Ishikawa (cell line): ENCODE results near the gene PBX2.

Experiments used
- CEBPB ChIP-seq: IDR thresholded peaks from 2 replicates; pipeline ENCODE4 v1.6.1; 2012
- CREB1 ChIP-seq: IDR thresholded peaks from 2 replicates; pipeline ENCODE4 v1.6.1; 2012; ENCODE audit warnings: low read depth
- EGR1 ChIP-seq: IDR thresholded peaks from 2 replicates; pipeline ENCODE4 v1.6.1; 2012
- EP300 ChIP-seq: IDR thresholded peaks from 2 replicates; pipeline ENCODE4 v1.6.1; 2012; ENCODE audit warnings: borderline replicate concordance
- FOXM1 ChIP-seq: IDR thresholded peaks from 2 replicates; pipeline ENCODE4 v1.6.1; 2012; ENCODE audit warnings: low read depth, borderline replicate concordance
- MAX ChIP-seq: IDR thresholded peaks from 2 replicates; pipeline ENCODE4 v1.6.1; 2012
- NFIC ChIP-seq: IDR thresholded peaks from 2 replicates; pipeline ENCODE4 v1.6.1; 2012
- RAD21 ChIP-seq: IDR thresholded peaks from 2 replicates; pipeline ENCODE4 v1.6.1; 2012; ENCODE audit warnings: low read depth
- REST ChIP-seq: IDR thresholded peaks from 2 replicates; pipeline ENCODE4 v1.6.1; 2012; ENCODE audit warnings: low read depth, mild to moderate bottlenecking
- TAF1 ChIP-seq: IDR thresholded peaks from 2 replicates; pipeline ENCODE4 v1.6.1; 2012; ENCODE audit warnings: low read depth, mild to moderate bottlenecking
- TCF12 ChIP-seq: IDR thresholded peaks from 2 replicates; pipeline ENCODE4 v1.6.1; 2012; ENCODE audit warnings: low read depth
- TEAD4 ChIP-seq: IDR thresholded peaks from 2 replicates; pipeline ENCODE4 v1.6.1; 2012
- YY1 ChIP-seq: IDR thresholded peaks from 2 replicates; pipeline ENCODE4 v1.6.1; 2012; ENCODE audit warnings: low read depth
- ZBTB7A ChIP-seq: IDR thresholded peaks from 2 replicates; pipeline ENCODE4 v1.6.1; 2012; ENCODE audit warnings: low read depth
- TF ChIP-seq, protein P1 (sequence below): IDR thresholded peaks from 2 replicates; pipeline ENCODE4 v1.6.1; 2012

PBX2 gene

DNA sequence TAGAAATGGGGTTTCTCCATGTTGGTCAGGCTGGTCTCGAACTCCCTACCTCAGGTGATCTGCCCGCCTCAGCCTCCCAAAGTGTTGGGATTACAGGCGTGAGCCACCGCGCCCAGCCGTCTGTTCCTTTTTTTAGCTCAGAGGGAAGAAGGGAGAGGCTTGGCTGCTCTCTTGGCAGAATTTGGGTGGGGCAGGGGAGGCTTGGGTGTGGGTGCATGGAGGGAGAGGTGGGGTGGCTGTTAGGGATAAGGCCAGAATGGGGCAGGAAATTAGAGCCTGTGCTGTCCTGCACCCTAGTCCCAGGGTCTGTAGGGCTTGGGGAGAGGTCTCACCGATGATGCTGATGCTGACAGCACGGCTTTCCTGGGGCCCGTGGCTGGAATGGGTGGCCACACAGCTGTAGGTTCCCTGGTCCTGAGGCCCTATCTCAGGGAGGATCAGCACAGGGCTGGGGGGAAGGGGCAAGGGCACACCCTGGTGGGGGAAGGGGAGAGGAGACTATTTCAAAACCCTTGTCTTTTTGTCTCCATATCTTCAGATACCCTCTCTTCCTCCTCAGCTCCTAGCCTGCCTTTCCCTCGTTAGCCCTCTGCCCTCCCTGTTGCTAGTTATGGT is 8.0 kb downstream of the PBX2 start:
- TF ChIP-seq NFIC (no peak), MAX (no peak), FOXM1 (no peak), EP300 (no peak), RAD21 (no peak), CREB1 (no peak), REST (no peak), EGR1 (no peak), ZBTB7A (no peak)

DNA sequence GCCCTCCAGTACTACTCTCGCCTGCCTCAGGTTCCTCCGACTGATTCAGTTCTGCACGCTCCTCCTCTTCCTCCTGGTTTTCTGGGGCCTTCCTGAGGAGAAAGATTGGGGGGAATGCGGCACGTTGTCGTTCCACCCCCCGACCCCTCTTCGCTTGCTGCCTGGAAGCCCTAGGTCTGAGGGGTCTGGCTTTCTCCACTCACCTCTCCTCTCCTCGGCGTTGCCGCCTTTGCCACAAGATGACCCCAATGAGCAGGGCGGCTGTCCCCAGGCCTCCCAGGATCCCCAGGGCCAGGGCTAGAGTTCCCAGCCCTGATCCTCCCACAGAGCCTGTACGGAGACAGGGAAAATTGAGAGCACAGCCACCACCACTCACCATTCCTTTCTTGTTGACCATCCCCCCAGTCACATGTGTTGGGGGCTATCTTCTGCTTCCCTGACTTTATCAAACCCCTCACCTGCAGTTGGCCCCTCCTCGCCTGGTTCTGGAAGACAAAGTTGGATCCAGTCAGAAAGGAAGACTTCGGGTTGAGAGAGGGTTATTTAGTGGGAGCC is 8.8 kb downstream of the PBX2 start:
- TF ChIP-seq CREB1 (no peak), TAF1 (no peak), ZBTB7A (no peak), EP300 (no peak), NFIC (no peak), YY1 (no peak), FOXM1 (no peak), REST (no peak), MAX (no peak), TCF12 (no peak), RAD21 (no peak), EGR1 (no peak)
- TF ChIP-seq, protein P1, sequence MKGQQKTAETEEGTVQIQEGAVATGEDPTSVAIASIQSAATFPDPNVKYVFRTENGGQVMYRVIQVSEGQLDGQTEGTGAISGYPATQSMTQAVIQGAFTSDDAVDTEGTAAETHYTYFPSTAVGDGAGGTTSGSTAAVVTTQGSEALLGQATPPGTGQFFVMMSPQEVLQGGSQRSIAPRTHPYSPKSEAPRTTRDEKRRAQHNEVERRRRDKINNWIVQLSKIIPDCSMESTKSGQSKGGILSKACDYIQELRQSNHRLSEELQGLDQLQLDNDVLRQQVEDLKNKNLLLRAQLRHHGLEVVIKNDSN: no peak

GRCh38 chr6:32179766-32180405 is 10.1 kb downstream of the PBX2 start:
- TF ChIP-seq REST (no peak), TAF1 (no peak), NFIC (no peak), RAD21 (no peak), YY1 (no peak), CREB1 (no peak), EP300 (no peak), TCF12 (no peak), MAX (no peak), EGR1 (no peak), ZBTB7A (no peak), CEBPB (no peak), TEAD4 (no peak), FOXM1 (no peak)
- TF ChIP-seq, protein P1: no peak
